NK-92 (cell line): Measurements from ENCODE around the gene NINJ1.

Experiments
- DNase-seq: peaks from one replicate; lab custom pipeline; 2025; ENCODE audit not compliant: unreplicated experiment; lab: John Stamatoyannopoulos, UW

The NINJ1 gene

GRCh38 chr9:93134015-93134739, at the start of gene NINJ1:
Gene NINJ1, minus strand, starts transcription at chr9:93134251. Its CDS starts 34 bp downstream, at chr9:93134217.
- DNase-seq: no peak

DNA sequence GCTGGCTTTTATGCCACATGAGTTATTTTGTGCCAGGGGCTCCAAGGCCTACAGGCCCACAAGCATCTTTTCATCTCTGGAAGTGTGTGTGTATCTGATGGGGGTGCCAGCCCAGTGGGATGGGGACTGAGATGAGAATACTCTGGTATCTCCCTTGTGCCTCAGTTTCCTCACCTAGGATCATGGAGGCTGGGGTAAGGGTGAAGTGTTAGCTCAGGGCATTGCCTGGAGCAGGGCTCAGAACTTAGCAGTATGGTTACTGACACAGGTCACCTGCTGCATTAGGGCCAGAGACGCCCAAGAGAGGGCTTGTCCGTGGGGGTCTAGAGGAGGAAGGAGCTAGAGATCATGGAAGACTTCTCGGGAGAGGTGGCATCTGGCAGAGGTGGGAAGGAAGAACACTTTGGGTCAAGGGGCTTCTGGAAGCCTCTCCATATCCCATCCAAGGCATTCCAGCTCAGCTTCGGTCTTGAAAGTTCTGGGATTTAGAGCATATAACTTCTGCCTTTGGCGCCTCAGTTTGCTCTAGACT, 49.1 kb upstream of the NINJ1 start:
- DNase-seq: no peak

GRCh38 chr9:93182572-93182971, 48.5 kb upstream of the NINJ1 start:
- DNase-seq: no peak

GRCh38 chr9:93181672-93182435, 47.8 kb upstream of the NINJ1 start:
- DNase-seq: no peak

DNA sequence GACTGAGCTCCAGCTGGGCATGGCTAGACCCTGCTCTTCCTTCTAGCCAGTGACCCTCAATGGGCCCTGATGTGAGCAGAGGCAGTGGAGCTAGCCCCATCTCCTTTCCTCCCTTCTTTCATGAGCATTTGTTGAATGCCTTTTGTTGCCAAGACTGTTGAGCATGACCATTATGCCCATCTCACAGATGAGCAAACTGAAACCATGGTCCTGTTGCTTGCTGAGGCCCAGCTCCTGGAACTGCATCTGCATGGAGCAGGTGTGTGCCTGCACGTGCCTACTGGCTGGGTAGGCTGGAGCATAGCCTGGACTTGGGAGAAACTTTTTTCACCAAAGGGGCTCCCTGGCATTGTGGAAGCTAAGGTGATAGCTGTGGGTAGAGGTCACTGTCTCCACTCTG, 46.9 kb upstream of the NINJ1 start:
- DNase-seq: no peak

DNA sequence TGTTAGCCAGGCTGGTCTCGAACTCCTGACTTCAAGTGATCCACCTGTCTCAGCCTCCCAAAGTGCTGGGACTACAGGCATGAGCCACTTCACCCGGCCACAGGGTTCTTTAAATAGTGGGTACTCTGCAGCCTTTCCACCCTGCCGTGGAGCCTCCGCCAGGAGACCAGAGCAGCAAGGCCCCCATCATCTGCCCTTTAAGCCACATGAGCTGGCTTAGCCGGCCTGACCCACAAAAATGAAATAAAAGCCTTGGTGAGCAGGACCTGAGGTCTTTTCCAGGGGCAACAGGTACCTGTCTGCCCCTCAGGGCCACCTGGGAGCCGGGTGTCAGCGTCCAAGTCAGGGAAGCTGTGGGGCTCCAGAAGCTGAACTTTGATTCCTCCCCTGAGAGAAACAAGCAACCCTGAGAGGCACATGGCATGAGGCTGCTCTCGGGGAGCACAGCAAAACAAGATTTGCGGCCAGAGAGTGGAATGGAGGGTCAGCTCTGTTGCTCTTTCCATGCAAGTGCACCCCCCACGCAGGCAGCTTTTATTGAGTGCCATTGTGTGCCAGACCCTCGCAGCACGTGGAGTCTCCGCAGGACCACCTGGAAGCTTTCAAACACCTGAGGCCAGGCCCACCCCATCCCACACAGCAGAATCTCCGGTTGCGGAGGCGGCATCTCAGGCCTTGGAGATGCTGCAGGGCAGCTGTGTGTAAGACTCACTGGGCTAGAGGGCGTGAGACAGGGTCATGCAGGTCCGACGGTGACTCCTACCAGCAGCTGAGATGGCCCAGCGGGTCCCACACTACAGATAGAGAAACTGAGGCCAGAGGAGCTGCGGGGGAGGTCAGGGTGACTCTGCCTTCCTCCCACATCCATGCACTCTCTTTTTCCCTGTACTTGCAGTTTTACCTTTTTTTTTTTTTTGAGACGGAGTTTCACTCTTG, 45.1 kb upstream of the NINJ1 start:
- DNase-seq: no peak

GRCh38 chr9:93177676-93178075, 43.6 kb upstream of the NINJ1 start:
- no peak for DNase-seq

DNA sequence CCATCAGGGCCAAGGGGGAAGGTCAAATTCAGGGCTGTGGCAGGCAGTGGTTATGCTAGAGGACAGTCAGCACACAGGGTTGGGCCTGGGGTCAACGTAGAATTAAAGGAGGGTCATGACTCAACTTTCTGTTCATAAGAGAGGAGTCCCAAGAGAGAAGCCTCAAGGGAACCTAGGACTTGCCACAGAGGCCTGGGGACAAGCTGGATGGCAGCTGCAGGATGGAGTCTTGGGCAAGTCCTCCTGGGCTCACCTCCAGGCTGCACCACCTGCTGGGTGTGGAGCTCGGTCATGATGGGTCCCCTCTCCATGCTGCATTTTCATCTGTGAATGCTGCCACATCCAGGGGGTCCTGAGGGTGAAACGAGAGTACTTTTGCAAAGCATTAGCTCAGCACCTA, 40.9 kb upstream of the NINJ1 start:
- no peak for DNase-seq

DNA sequence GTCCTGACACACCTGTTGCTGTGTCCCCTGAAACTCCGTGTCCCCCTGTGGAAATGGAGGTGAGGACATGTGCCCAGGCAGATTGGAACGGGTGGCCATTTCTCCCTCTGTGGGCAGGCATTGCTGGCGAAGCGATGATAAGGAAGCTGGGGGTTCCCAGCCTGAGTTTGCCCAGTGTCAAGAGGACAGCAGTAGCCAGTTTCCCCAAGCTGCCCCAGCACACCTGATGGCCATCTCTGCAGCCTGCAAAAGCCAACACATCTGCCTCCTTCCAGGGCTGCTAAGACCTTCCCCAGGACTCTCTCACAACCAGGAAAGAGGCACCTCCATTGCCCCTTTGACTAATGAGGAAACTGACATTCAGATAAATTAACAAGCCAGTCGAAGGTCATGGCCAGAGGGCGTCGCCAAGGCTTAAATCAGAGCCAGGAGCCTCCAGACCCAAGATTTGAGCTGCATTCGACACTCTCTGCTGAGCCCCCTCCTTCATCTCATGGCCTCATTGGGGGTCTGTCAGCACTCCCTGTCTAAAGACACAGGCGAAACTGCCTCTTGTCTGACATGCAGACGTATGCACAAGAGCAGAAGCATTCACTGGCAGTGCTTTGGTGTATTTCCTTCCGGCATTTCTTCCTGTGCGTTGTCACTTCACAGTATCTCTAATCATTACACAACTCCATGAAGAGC, 39.5 kb upstream of the NINJ1 start:
- no peak for DNase-seq

DNA sequence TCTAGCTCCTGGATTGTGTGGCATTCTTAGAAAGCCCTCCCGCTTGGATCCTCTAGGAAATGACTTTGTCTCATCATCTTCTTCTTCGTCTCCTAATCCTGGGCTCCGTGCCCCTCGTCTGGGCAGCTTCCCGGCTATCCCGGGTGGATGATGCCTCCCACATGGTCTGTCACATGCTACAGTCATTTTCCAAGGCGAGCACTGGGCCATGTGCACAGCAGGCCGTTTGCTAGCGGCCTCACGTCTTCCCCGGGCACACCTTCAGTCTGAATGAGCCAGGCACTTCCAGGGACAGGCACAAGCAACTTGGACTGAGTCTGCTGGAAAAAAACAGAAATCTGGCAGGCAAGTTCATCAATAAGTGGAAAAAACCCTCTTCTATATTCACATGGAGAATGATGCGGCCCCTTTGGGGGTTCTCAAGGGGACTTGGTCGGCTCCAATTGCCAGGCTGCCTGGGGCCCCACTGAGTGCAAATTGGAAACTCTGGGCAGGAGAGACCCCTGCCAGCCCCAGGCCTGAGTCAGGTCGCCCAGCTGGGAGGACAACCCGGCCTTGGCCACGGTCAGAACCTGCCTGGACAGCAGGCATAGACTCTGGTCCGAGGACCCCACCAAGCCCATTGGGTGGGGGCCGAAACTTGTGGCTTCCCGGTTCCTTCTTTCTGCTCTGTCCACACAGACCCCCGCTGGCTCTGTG, 38.8 kb upstream of the NINJ1 start:
- no peak for DNase-seq

GRCh38 chr9:93171261-93171990, 37.4 kb upstream of the NINJ1 start:
- no peak for DNase-seq

GRCh38 chr9:93170571-93170970, 36.5 kb upstream of the NINJ1 start:
- DNase-seq: no peak

DNA sequence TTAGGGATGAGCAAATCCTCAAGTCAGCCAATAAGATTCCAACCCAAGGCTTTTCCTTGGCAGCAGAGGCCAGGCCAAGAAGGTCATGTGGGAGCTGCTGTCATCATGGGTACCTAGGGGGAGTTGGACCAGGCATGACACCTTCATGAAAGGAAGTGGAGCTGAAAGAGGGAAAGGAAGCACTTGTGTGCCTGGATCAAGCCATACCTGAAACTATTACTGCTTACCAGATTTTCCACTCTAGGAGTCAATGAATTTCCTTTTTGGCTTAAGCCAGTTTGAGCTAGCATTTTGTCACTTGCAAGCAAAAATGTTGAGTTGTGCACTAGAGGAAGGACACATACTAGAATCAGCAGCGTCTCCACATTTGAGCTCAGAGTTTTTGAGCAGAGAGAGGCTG, 35.4 kb upstream of the NINJ1 start:
- DNase-seq: no peak

DNA sequence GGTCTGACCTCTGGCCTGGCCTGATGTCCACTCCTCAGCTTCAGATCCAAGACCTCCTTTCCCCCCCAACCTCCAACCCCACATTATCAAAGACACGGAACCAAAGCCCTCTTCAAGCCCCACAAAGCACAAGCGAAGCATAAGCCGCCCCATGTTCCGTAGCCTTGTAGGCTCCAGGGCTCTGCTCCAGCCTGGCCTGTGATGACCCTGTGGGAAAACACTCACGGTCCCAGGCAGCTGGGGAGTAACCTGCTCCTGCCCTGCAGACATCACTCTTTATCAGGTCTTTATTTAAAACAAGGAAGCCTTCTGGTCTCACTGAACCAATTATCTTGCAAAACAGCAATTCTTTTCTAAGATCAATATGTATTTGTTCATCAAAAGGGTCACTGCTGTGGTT, 34.5 kb upstream of the NINJ1 start:
- DNase-seq: no peak

GRCh38 chr9:93167838-93168237, 33.8 kb upstream of the NINJ1 start:
- no peak for DNase-seq

GRCh38 chr9:93167185-93167584, 33.1 kb upstream of the NINJ1 start:
- no peak for DNase-seq

GRCh38 chr9:93166699-93167098, 32.6 kb upstream of the NINJ1 start:
- no peak for DNase-seq

- DNase-seq: no peak
Observed at GRCh38 chr9:93164085-93164484, 30.0 kb upstream of the NINJ1 start.

DNA sequence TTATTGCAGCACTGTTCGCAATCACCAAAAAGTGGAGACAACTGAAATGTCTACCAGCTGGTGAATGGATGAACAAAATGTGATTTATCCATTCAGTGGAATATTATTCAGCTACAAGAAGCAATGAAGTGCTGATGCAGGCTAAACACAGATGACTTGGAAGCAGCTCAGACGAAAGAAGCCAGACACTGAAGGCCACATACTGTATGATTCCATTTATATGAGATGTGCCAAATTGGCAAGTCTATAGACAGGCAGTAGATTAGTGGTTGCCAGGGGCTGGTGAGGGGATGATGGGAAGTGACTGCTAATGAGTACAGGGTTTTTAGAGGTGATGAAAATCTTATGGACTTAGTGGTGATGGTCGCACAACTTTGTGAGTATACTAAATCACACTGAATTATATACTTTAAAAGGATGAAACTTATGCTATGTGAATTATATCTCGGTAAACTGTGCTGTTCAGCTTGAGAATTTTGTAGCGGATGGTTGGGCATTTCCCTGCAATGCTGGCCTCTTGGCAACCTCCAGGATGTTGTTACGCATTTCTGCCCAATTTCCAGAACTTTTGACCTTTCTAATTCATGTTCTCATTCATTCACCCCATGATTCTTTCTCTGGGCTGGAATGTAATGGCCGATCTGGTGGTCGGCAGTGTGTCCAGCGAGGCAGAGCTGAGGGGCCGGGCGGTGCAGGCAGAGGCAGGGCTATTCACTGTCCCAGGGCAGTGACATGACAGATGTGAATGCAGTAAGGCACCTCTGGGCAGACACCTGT, 27.9 kb upstream of the NINJ1 start:
- no peak for DNase-seq
